Parathyroid adenoma (tissue), 2 donors: Measurements from ENCODE around the gene STIM2.
A peak's percentile ranks its signal among the peaks of the same experiment; 100 is the strongest.

ENCODE experiments used
- H2AFZ ChIP-seq: fragments of 300-600 bp; sonication (generic); one replicate; pipeline ENCODE4 v1.7.0; 2017; ENCODE audit warnings: antibody characterized with exemption, mild to moderate bottlenecking
- H3K27ac ChIP-seq: fragments of 300-600 bp; sonication (generic); one replicate; pipeline ENCODE4 v1.7.0; 2017
- H3K27me3 ChIP-seq: fragments of 300-600 bp; sonication (generic); one replicate; pipeline ENCODE4 v1.7.0; 2017; ENCODE audit warnings: low read length; ENCODE audit not compliant: control insufficient read depth, insufficient read depth
- H3K36me3 ChIP-seq: fragments of 300-600 bp; sonication (generic); one replicate; pipeline ENCODE4 v1.7.0; 2017; ENCODE audit warnings: low read length; ENCODE audit not compliant: control insufficient read depth, insufficient read depth
- H3K4me1 ChIP-seq: fragments of 300-600 bp; sonication (generic); one replicate; pipeline ENCODE4 v1.7.0; 2017; ENCODE audit warnings: control low read depth
- H3K4me2 ChIP-seq: fragments of 300-600 bp; sonication (generic); one replicate; pipeline ENCODE4 v1.7.0; 2017; ENCODE audit warnings: low read length
- H3K4me3 ChIP-seq: fragments of 300-600 bp; sonication (generic); one replicate; pipeline ENCODE4 v1.7.0; 2017; ENCODE audit warnings: low read depth, low read length
- H3K79me2 ChIP-seq: fragments of 300-600 bp; sonication (generic); one replicate; pipeline ENCODE4 v1.7.0; 2017; ENCODE audit warnings: control low read depth
- H3K9ac ChIP-seq: fragments of 300-600 bp; sonication (generic); one replicate; pipeline ENCODE4 v1.7.0; 2017; ENCODE audit warnings: mild to moderate bottlenecking
- H3K9me3 ChIP-seq: fragments of 300-600 bp; sonication (generic); one replicate; pipeline ENCODE4 v1.7.0; 2017; ENCODE audit warnings: low read length; ENCODE audit not compliant: control insufficient read depth
- CTCF ChIP-seq: fragments of 300-600 bp; sonication (generic); IDR thresholded peaks from one replicate; pipeline ENCODE4 v1.7.0; 2017; ENCODE audit warnings: antibody characterized with exemption, mild to moderate bottlenecking
- donor health status: primary hyperparathyroidism.

Gene STIM2

DNA sequence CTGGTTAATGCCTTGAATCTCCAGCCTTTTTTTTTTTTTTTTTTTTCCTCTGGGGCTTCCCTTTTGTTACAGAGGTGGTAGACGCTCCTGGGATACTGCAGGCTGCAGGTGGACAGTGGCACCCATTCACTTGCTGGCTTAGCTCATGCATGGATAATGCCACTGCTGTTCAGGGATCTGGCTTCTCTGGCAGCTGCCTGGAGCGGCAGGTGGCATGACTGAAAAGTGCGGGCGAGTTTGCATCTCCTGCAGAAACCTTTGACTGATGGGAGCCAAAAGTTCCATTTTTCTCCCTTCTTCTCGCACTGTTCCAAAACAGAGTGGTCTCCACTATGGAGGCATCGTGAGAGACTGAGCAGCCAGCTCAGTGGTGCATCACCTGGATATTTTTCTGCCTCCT lies 5.9 kb upstream of the STIM2 start:
- no peak overlapping the region for H3K27ac ChIP-seq
- H3K27me3 ChIP-seq = no peaks in the 10 kb centered on the region
- peaks cover 7% of the 10 kb centered on the region for H3K4me1 ChIP-seq
- TF ChIP-seq CTCF = no peak
- H3K4me2 ChIP-seq = no peak overlapping the region
- H3K9me3 ChIP-seq = no peaks in the 10 kb centered on the region
- no peaks in the 10 kb centered on the region for H3K79me2 ChIP-seq
- H3K9ac ChIP-seq = no peak overlapping the region
- peak overlapping the region; percentile 11 for H2AFZ ChIP-seq
- no peaks in the 10 kb centered on the region for H3K36me3 ChIP-seq
- no peak overlapping the region for H3K4me3 ChIP-seq

DNA sequence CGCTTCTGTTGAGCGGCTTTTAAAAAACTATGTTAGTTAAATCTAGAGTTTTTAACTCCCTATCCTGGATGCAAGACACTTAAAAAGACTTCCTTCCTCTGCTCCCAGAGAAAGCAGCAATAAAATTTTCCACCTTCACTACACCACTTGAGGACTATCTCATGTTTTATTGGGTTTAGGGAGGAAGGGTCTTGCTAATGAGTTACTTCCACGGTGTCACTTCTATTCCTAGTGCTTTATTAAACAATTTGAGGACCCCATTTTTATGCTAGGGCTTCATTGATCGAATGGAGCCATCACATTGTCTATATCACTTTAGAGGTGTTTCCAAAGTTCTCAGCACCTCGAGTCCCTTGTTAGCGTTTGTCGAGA lies 3.7 kb upstream of the STIM2 start:
- Histone ChIP-seq H2AFZ (peak overlapping the region; percentile 77), H3K9me3 (no peaks in the 10 kb centered on the region), H3K4me2 (peak overlapping the region; percentile 66), H3K27me3 (no peaks in the 10 kb centered on the region), H3K4me3 (peak overlapping the region; percentile 69), H3K36me3 (no peaks in the 10 kb centered on the region), H3K9ac (no peak overlapping the region), H3K4me1 (peaks cover 7% of the 10 kb centered on the region), H3K79me2 (no peaks in the 10 kb centered on the region), H3K27ac (peak overlapping the region; percentile 74)
- TF ChIP-seq CTCF = no peak

- peak overlapping the region; percentile 77 for H2AFZ ChIP-seq
- H3K79me2 ChIP-seq = no peaks in the 10 kb centered on the region
- no peaks in the 10 kb centered on the region for H3K9me3 ChIP-seq
- H3K4me2 ChIP-seq = peak overlapping the region; percentile 66
- peak overlapping the region; percentile 69 for H3K4me3 ChIP-seq
- H3K27me3 ChIP-seq = no peaks in the 10 kb centered on the region
- peaks cover 7% of the 10 kb centered on the region for H3K4me1 ChIP-seq
- H3K27ac ChIP-seq = peak overlapping the region; percentile 74
- no peaks in the 10 kb centered on the region for H3K36me3 ChIP-seq
- no peak for TF ChIP-seq CTCF
- peak overlapping the region; percentile 11 for H3K9ac ChIP-seq
Measured at GRCh38 chr4:26857278-26858034, 3.2 kb upstream of the STIM2 start.

GRCh38 chr4:26858035-26858918 lies 2.4 kb upstream of the STIM2 start:
- H3K27me3 ChIP-seq = no peaks in the 10 kb centered on the region
- H3K4me1 ChIP-seq = peaks cover 7% of the 10 kb centered on the region
- H3K27ac ChIP-seq = peak overlapping the region; percentile 74
- peak overlapping the region; percentile 66 for H3K4me2 ChIP-seq
- H3K79me2 ChIP-seq = no peaks in the 10 kb centered on the region
- H2AFZ ChIP-seq = peak overlapping the region; percentile 77
- H3K36me3 ChIP-seq = no peaks in the 10 kb centered on the region
- peak overlapping the region; percentile 11 for H3K9ac ChIP-seq
- TF ChIP-seq CTCF = no peak
- H3K4me3 ChIP-seq = peak overlapping the region; percentile 69
- no peaks in the 10 kb centered on the region for H3K9me3 ChIP-seq
